Retinal pigment epithelial cell (primary cell): Measurements from ENCODE around the gene DIS3L.
"Not testable (repeated sequence)": the region's sequence is repeated elsewhere in the genome, so short reads cannot be mapped to it uniquely, and the experiment has no call there.

Experiments used
- DNase-seq: peaks from one replicate; pipeline ENCODE4 v3.0.0-alpha.2; 2010; ENCODE audit warnings: low read depth
- H3K4me3 ChIP-seq: 2 replicates; pipeline ENCODE4 v1.5.1; 2011; ENCODE audit warnings: mild to moderate bottlenecking, low read length, control low read depth, moderate library complexity
- CTCF ChIP-seq: conservative IDR thresholded peaks from 2 replicates; pipeline ENCODE4 v1.5.1; 2011; ENCODE audit warnings: low read depth, low read length, control low read depth, inconsistent platforms

Gene DIS3L

DNA sequence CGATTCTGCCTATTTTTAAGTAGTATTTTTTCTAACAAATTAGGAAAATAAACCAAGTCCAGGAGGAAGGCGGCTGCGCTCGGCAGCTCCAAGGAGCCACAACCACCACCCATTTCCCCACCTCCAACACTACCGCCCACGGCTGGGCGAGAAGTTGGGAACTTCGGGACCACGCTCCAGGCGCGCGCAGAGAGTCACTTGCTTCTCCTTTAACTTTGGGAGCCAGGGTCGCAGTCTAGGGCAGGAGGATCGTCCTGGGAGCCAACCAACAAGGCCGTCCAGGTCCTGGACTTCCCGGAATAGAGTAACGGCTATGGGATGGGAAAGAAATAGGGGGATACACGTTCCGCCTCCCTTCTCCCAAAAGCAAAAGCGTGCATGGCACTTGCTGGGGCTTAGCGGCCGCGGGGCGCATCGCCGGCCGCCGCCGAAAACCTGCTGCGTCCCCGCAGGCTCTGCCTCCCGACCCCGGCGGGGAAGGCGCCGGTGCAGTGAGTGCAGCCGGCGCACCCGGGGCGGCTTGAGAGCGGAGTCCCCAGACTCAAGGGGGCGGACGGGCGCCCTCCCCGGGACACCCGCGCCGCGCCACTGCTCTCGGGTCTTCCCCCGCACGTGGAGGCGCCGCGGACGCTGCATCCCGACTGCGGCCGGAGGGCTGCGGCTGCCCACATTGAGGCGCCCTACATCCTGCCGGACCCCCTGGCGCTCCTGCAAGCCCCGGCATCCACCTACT lies 40.5 kb upstream of the DIS3L start:
- no peak for TF ChIP-seq CTCF
- H3K4me3 ChIP-seq, result peak overlapping the region; percentile 46
- DNase-seq, result no peak

GRCh38 chr15:66253418-66254088 lies 39.8 kb upstream of the DIS3L start, which contains the start of gene MEGF11:
Gene MEGF11, minus strand, starts transcription at chr15:66253750. Its CDS starts 125,347 bp downstream, at chr15:66128403.
- TF ChIP-seq CTCF, result no peak
- H3K4me3 ChIP-seq, result peak within 1 kb of the TSS; percentile 46
- DNase-seq, result no peak

DNA sequence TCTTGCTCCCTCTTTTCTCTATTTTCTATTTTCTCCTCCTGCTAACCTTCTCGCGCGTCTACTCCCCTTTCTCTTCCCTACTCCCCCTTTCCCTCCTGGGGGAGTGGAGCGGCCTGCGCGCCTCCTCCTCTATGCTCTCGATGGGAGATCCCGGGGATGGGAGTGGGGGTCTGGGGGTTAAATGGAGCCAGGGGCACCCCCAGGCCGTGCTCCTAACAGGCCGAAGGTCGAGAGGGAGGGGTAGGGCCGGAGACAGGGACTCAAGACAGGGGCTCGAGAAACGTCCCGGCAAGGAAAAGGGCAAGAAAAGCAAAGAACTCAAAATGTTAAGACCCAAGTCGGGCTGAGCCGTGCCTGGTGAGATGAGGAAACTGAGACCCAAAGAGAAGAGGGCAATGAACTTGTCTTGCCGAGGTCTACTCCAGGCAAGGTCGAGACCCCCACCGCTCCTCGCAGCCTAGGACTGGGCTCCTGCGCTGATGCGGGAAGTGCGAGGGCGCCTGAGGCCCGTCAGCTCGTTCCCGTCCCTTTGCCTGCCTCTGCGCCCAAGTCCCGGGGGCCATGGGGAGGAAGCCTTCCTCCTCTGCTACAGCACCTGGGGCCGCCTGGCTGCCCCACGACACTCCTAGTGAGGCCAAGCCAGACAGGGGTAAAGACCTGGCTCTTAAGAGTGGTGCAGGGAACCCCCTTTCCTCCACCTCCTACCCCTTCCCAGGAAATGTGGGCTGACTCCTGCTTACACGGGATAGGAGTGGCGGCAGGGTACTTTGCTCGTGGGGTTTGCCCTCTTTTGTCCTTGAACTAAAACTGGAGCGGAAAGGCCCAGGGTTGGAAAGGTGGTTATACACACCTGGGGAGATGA lies 39.0 kb upstream of the DIS3L start:
- no peak for DNase-seq
- TF ChIP-seq CTCF, result no peak
- peak overlapping the region; percentile 30 for H3K4me3 ChIP-seq

- H3K4me3 ChIP-seq, result no peak overlapping the region
- DNase-seq, result no peak
- TF ChIP-seq CTCF, result no peak
These were observed 38.3 kb upstream of the DIS3L start for GRCh38 chr15:66254951-66255676.

DNA sequence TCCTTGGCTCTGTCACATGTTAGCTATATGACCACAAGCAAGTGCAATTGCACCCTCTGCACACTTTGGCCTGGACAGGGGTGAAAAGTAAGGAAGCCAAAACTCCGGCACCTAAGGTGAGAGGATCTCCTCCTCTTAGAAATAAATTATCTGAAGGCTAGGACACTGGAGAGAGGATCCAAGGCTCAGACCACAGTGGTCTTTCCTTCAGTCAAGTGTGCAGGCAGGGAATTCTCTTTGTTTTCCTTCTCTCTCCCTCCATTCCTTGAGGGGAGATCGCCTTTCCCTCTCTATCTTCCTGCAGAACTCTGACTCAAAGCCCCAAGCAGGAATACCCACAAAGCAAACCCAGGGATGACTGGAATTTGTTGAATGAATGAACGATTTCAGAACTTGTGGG lies 36.7 kb upstream of the DIS3L start:
- H3K4me3 ChIP-seq, result no peak overlapping the region
- no peak for TF ChIP-seq CTCF
- no peak for DNase-seq

DNA sequence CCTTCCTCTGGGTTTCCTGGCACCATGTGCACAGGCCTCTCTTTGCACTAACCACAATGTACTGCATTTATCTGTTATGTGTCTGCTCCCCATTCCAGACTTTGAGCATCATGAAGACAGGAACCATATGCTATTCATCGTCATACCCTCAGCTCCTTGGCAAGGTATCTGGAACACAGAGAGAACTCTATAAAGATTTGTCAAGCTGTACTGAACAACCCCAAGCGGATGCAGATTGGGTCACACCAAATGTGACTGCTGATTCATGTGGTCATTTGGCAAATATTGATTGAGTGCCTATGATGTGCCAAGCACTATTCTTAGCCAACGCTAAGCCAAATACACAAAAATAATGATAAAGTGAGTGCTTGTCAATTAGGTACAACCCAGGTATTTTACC lies 32.3 kb upstream of the DIS3L start:
- no peak overlapping the region for H3K4me3 ChIP-seq
- TF ChIP-seq CTCF, result no peak
- no peak for DNase-seq

GRCh38 chr15:66262837-66263236 lies 30.5 kb upstream of the DIS3L start:
- H3K4me3 ChIP-seq, DNase-seq: not testable (repeated sequence)
